Duodenal mucosa (tissue), 2 donors: Measurements from ENCODE around the gene PRRG2.
A peak's percentile ranks its signal among the peaks of the same experiment; 100 is the strongest.

ENCODE experiments used
- H3K27ac ChIP-seq: one replicate; pipeline ENCODE4 v1.7.0; 2013; ENCODE audit warnings: low read depth, low read length
- H3K27me3 ChIP-seq, 2 donors: one replicate each; pipeline ENCODE4 v1.7.0; 2013; ENCODE audit warnings: low read length in 2 of 2, control low read depth in 1 of 2; ENCODE audit not compliant: insufficient read depth in 2 of 2, control insufficient read depth in 1 of 2
- H3K36me3 ChIP-seq, 2 donors: one replicate each; pipeline ENCODE4 v1.7.0; 2013; ENCODE audit warnings: low read length in 2 of 2, control low read depth in 1 of 2; ENCODE audit not compliant: insufficient read depth in 2 of 2, control insufficient read depth in 1 of 2
- H3K4me1 ChIP-seq, 2 donors: one replicate each; pipeline ENCODE4 v1.7.0; 2013; ENCODE audit warnings: low read length in 2 of 2, control low read depth in 1 of 2; ENCODE audit not compliant: insufficient read depth in 2 of 2, control insufficient read depth in 1 of 2
- H3K4me3 ChIP-seq, 2 donors: one replicate each; pipeline ENCODE4 v1.7.0; 2013; ENCODE audit warnings: low read length in 2 of 2, low read depth in 1 of 2
- H3K9ac ChIP-seq, 2 donors: one replicate each; pipeline ENCODE4 v1.7.0; 2013; ENCODE audit warnings: low read length in 2 of 2, low read depth in 1 of 2
- H3K9me3 ChIP-seq, 2 donors: one replicate each; pipeline ENCODE4 v1.7.0; 2013; ENCODE audit warnings: low read length in 2 of 2, control low read depth in 1 of 2; ENCODE audit not compliant: control insufficient read depth in 1 of 2

The PRRG2 gene

DNA sequence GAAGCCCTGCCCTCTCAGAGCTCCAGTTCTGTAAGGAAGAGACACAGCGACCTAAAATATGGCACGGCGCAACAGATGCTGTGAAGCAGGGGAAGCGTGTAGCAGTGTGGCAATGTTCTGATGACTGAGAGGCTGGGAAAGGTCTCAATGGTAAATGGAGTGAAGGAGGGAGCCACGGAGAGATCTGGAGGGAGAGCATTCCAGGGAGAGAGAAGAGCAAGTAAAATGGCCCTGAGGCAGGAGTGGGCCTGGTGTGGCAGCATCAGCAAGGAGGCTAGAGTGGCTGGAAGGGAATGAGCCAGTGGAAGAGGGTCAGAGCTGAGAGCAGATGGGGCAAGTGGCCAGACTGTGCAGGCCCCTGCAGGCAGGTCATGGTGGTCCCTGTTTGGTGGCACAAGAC lies 37.0 kb upstream of the PRRG2 start:
- no peak overlapping the region for H3K9ac ChIP-seq
- no peaks in the 10 kb centered on the region for H3K27me3 ChIP-seq
- no peak overlapping the region for H3K4me3 ChIP-seq
- H3K9me3 ChIP-seq: no peaks in the 10 kb centered on the region
- peaks cover 9 to 39% of the 10 kb centered on the region in 2 donors for H3K36me3 ChIP-seq
- no peak overlapping the region for H3K27ac ChIP-seq
- peaks cover 8 to 13% of the 10 kb centered on the region in 2 donors for H3K4me1 ChIP-seq

DNA sequence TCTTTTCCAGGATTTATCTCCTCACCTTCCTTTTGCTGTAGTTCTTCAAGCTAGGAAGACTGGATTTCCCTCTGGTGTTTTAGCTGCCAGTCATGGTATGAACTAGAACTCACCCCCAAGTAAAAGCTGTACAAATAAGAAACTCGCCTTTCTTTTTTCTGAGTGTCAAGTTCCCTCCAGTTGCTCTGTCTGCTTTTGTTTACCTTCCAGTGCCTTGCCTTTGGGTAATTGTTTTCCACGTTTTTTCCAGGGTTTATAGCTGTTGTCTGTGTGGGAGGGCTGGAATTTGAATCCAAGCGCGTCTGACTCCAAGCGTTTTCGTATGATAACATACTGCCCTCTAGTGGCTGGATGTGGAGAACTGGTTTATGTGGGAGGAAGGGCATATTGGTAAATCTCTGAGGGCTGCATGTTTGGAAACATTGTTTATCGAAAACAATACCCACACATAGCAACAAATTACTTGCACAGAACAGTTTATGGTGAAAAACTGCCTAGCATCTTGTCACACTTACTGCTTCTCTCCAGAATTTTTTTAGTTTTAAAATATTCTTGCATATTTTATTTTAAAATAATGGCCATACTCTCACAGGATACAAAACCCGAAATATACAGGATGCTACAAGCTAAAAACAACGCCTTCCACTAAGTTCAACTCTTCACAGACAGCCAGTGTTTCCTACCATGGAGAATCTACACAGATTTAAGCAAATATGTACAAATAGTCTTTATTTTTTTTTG lies 34.1 kb upstream of the PRRG2 start:
- no peak overlapping the region for H3K27ac ChIP-seq
- peaks cover 10 to 13% of the 10 kb centered on the region in 2 donors for H3K4me1 ChIP-seq
- no peaks in the 10 kb centered on the region for H3K9me3 ChIP-seq
- no peak overlapping the region for H3K9ac ChIP-seq
- H3K4me3 ChIP-seq: no peak overlapping the region
- no peaks in the 10 kb centered on the region for H3K27me3 ChIP-seq
- peaks cover 5 to 18% of the 10 kb centered on the region in 2 donors for H3K36me3 ChIP-seq

DNA sequence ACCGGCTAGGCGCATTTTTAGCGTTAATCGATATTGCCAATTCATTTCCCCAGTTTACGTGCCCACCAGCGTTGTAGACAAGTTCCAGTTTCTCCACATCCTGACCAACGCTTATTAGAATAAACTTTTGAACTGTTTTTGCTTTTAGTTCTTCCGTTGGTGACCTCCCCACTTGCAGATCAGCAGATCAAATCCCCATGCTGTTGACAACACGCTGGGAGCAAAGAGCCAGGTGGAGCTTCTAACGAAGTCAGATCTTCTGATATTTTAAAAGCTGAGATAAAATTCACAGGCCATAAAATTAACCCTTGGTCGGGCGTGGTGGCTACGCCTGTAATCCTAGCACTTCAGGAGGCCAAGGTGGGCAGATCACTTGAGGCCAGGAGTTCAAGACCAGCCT lies 32.1 kb upstream of the PRRG2 start:
- Histone ChIP-seq H3K9me3 (no peaks in the 10 kb centered on the region), H3K4me3 (no peak overlapping the region), H3K36me3 (peaks cover 0 to 3% of the 10 kb centered on the region in 2 donors)

DNA sequence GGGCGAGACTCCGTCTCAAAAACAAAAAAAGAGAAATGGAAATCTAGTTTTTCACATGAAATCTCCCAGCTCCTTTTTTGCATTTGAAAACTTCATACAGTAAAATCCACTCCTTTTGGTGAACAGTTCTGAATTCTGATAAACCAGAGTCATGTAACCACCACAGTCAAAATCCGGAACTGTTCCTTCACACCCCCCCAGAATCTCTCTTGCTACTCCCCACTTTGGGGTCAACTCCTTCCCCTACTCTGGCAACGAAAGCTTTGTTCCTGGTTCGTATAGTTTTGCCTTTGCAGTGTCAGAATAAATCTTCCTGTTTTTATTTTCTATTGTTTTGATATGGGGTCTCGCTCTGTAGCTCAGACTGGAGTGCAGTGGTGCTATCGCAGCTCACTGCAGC lies 29.6 kb upstream of the PRRG2 start:
- no peak overlapping the region for H3K4me3 ChIP-seq

More for the DNA sequence above, 32.1 kb upstream of the PRRG2 start:
- Histone ChIP-seq H3K27ac (peak overlapping the region; percentile 13), H3K27me3 (no peaks in the 10 kb centered on the region), H3K9ac (peak overlapping the region in 1 of 2 donors; percentile 33), H3K4me1 (peaks cover 21 to 24% of the 10 kb centered on the region in 2 donors)

DNA sequence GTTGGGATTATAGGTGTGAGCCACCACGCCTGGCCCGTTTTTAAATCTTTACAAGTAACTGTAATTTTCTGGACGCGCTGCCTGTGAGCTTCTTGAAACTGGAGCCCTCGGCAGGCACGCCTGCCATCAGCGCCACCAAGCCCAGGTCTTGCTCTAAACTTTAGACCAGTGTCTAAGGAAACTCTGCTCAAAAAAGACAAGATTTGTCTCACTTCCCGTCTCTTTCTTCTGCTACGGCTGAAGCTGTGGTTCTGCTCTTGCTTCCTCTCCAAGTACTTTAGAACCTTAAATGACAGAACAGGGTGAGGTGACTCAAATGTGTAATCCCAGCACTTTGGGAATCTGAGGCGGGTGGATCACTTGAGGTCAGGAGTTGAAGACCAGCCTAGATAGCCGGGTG lies 28.4 kb upstream of the PRRG2 start:
- Histone ChIP-seq H3K4me3 (no peak overlapping the region), H3K27me3 (no peaks in the 10 kb centered on the region), H3K9me3 (no peaks in the 10 kb centered on the region), H3K27ac (no peak overlapping the region), H3K9ac (peak overlapping the region in 1 of 2 donors; percentile 38), H3K36me3 (peaks cover 4 to 19% of the 10 kb centered on the region in 2 donors), H3K4me1 (peaks cover 33 to 47% of the 10 kb centered on the region in 2 donors)

More for the DNA sequence above, 29.6 kb upstream of the PRRG2 start:
- peaks cover 0 to 8% of the 10 kb centered on the region in 2 donors for H3K36me3 ChIP-seq
- no peak overlapping the region for H3K9ac ChIP-seq
- no peaks in the 10 kb centered on the region for H3K9me3 ChIP-seq
- H3K27me3 ChIP-seq: no peaks in the 10 kb centered on the region
- peaks cover 29 to 44% of the 10 kb centered on the region in 2 donors for H3K4me1 ChIP-seq
- no peak overlapping the region for H3K27ac ChIP-seq

DNA sequence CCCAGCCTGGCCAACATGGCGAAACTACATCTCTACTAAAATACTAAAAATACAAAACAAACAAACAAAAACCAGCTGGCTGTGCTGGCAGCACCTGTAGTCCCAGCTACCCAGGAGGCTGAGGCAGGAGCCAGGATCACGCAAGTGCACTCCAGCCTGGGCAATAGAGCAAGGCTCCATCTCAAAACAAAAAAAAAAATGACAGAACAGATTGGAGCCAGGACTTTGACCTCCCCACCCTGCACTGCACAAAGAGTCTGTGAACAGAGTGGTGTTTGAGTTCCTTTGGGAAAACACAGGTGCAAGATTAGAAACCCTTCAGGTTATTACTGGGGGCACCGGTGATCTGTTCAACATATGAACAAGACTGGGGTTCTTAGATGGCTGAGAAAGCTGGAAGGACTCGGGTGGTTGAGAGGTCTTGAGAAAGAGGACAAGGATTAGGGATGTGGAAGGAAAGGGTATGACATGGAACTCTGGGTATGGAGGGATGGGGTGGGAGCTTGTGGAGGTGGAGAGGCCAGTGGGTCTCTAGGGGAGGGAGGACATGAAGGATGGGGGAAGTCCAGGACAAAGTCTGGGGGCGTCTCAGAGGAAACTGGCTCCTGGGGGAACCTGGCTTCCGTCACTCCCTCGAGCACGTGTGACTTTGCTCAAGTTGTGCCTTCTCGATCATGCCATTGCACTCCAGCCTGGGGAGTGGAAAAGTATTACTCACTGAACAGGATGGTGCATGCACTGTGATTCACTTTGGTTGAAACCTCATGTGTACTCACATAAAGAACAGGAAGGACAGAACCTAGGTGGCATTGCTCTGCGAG lies 27.5 kb upstream of the PRRG2 start:
- Histone ChIP-seq H3K4me3 (no peak overlapping the region), H3K4me1 (peaks cover 34 to 48% of the 10 kb centered on the region in 2 donors), H3K27me3 (no peaks in the 10 kb centered on the region), H3K9ac (peak overlapping the region; percentile 21 to 51), H3K36me3 (peaks cover 9 to 27% of the 10 kb centered on the region in 2 donors), H3K9me3 (no peaks in the 10 kb centered on the region), H3K27ac (peak overlapping the region; percentile 87)

DNA sequence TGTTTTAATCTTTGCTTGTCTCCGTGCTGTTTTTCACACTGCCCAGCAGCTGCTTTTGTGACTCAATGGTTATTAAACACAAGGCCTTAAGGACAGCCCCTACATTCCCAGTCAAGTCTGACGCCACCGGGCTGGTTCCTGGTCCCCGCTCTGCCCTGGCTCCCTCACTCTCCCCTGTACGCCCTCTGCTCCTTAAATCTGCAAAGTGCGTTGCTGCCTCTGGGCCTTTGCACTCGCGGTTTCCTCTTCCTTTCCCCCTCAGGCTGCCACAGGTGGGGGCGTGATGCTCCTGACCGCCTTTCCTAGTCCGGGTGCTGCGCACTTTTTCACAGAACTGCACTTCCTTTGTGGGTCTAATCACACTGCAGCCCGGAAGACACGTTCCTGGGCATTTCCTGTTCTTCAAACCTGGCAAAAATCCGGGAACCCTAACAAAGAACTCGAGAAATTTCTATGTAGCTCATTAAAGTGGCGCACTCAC lies 26.4 kb upstream of the PRRG2 start:
- H3K27ac ChIP-seq: peak overlapping the region; percentile 61
- H3K4me1 ChIP-seq: peaks cover 32 to 56% of the 10 kb centered on the region in 2 donors
- no peaks in the 10 kb centered on the region for H3K9me3 ChIP-seq
- H3K9ac ChIP-seq: peak overlapping the region in 1 of 2 donors; percentile 57
- H3K36me3 ChIP-seq: peaks cover 13 to 37% of the 10 kb centered on the region in 2 donors
- H3K27me3 ChIP-seq: no peaks in the 10 kb centered on the region
- peak overlapping the region in 1 of 2 donors; percentile 16 for H3K4me3 ChIP-seq

DNA sequence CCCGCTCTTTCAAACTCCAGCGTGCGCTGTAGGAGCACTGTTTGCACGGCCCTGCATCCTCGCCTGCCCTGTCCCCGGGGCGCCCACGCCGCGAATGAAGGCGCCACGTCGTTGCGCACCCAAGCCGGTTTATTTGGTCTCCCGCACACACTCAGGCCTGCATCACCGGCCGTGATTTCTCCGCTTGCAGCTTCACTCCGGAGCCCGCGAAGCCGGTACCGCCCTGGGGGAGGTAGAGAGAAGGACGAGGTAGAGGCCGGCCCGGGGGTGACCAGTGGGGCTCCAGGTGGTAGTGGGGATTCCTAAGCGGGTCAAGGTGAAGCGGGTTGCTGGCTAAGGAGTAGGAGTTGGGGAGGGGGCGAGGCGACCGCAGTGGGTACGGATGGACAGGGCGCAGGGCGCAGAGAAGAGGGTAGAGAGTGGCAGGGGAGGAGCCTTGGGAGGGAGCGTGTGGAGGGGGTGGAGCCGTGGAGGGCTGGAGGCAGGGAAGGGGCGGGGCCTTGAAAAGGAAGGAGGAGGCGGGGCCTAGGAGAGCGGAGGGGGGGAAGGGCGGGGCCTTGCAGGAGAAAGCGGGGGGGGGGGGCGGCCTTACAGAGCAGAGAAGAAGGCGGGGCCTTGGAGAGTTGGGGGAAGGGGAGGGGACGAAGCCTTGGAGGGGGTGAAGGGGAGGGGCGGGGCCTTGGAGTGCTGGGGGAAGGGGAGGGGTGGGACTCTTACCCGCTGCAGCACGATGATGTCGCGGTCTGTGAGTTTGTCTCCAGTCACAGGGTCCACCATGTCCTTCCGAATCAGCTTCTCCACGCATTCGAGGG lies 25.3 kb upstream of the PRRG2 start:
- Histone ChIP-seq H3K9me3 (no peaks in the 10 kb centered on the region), H3K9ac (peak overlapping the region in 1 of 2 donors; percentile 72), H3K4me3 (peak overlapping the region in 1 of 2 donors; percentile 43), H3K4me1 (peaks cover 42 to 66% of the 10 kb centered on the region in 2 donors), H3K27me3 (no peaks in the 10 kb centered on the region), H3K36me3 (peaks cover 13 to 42% of the 10 kb centered on the region in 2 donors), H3K27ac (no peak overlapping the region)

DNA sequence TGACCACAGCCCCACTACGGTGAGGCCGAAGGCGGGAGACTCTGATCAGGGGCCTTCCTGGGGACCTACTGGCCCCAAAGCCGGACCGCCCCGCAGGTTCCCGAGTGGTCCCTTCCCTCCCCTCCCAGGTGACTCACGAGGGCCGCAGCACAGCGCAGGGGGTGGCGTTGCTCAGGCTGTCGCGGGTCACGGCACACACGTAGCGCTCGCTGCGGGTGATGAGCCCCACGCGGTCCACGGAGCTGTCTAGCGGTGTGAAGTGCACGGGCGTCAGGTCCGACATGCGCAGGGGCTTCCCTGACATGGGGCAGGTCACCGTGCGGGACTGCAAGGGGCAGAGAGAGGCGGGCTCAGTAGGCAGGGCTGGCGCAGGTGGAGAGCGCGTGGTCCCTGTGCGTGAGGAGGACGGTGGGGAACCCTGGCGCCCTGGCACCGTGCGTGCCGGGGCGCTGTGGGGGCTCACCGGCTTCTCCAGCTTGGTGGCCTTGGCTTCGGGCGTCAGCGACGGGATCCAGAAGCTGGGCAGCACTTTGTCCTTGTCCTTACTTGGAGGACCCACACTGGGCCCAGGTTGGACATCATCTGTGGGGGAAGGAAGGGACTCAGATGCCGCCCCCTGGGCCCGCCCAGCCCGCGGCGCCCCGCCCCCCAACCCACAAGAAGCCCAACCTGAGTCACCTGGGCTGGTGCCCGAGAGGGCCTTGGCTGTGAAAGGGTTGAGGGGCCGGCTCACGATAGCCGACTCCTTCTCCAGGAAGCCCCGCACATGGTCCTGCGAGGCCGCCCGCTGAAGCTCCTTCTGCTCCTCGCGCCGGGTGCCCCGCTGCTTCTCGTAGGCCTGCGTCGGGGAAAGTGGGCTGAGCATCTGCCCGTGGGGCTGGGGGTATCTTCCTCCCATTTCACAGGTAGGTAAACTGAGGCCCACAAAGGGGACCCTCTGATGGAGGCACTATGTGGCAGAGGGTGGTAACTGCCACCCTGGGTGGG lies 24.4 kb upstream of the PRRG2 start:
- Histone ChIP-seq H3K4me3 (peak overlapping the region in 1 of 2 donors; percentile 43), H3K9ac (peak overlapping the region in 1 of 2 donors; percentile 72), H3K27me3 (no peaks in the 10 kb centered on the region), H3K4me1 (peaks cover 50 to 75% of the 10 kb centered on the region in 2 donors), H3K9me3 (no peaks in the 10 kb centered on the region), H3K36me3 (peaks cover 13 to 42% of the 10 kb centered on the region in 2 donors), H3K27ac (no peak overlapping the region)
